ENCODE measurements around the gene CCNF.
A peak's percentile ranks its signal among the peaks of the same experiment; 100 is the strongest.
"Not testable (repeated sequence)": the region's sequence is repeated elsewhere in the genome, so short reads cannot be mapped to it uniquely, and the experiment has no call there.

Gene CCNF

GRCh38 chr16:2473446-2473926 lies 44.2 kb downstream of the CCNF start:
- DNase-seq: no peak

DNA sequence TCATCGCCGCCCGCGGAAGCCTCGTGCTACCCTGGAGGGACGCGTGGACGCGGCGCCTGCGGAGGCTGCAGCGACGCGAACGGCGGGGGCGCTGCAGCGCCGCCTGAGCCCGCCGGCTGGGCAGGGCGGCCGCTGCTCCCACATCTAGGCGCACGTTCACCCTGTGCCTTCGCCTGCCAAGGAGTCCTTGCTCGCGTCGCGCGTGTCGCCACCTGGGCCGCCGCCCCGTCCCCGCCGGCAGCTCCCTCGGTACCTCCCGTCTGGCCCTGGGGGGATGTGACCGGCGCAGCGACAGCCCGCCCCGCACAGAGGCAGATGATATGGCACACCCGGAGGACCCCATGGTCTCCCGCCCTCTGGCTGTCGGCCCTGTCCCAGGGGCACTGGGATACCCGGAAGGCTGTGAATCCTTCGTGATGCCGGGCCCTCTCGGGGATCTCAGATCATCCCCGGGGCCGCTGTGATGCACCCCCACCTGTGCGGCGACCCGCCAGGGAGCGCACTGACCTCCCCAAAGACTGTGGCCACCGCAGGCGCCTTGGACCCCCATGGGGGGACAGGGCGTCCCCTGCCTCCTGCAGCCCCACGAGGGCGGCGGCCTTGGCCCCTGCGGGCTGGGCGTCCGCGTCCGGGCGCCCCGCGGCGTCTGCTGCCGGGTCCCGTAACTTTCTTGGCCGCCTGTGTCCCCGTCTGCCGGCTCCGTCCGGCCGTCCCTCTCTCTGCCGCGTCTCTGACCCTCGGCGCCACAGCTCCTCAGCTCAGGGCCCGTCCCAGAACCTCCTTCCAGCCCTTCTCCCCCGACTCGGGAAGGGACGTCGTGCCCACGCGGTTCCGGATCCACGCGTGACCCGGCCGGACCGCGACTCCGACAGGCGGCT lies 45.0 kb downstream of the CCNF start:
- peak; percentile 65 for DNase-seq

- DNase-seq: peak; percentile 88
Measured at GRCh38 chr16:2474877-2475412, 45.7 kb downstream of the CCNF start, which contains the start of gene TBC1D24. TBC1D24 (plus strand) TSS chr16:2475127; CDS start chr16:2496149, 21,022 bp downstream.

- DNase-seq: no peak
Measured at GRCh38 chr16:2475413-2476344, 46.4 kb downstream of the CCNF start.

- DNase-seq: no peak
Measured at GRCh38 chr16:2476345-2476720, 47.1 kb downstream of the CCNF start.

DNA sequence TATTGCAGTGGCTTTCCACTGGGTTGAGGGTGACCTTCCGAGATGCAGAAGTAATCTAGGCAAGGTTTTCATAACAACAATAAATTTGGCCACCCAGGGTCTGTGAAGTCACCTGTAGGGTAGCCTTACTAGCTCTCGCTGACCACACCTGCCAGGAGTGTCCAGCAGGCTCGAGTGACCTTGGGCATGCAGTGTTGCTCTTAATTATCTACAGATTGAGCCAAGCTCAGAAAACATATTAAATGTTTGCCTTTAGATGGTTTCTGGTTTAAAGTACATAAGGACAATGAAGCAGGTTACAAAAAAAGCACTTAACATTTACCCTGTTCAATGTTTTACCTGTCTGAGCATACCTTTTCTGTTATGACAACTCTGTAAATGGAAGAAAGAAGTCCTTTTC lies 47.5 kb downstream of the CCNF start:
- no peak for DNase-seq

DNA sequence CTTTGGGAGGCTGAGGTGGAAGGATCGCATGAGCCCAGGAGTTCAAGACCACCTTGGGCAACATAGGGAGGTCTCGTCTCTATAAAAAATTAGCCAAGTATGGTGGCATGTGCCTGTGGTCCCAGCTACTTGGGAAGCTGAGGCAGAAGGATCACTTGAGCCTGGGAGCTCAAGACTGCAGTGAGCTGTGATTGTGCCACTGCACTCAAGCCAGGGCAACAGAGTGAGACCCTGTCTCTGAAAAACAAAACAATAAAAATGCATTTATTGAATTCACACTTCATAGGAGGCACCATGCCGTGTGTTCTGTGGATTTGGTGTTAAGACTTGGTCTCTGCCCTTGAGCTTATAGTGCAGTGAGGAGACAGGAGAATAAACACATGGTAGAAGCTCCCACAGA lies 48.1 kb downstream of the CCNF start:
- DNase-seq: no peak

GRCh38 chr16:2478279-2478678 lies 49.0 kb downstream of the CCNF start:
- no peak for DNase-seq

DNA sequence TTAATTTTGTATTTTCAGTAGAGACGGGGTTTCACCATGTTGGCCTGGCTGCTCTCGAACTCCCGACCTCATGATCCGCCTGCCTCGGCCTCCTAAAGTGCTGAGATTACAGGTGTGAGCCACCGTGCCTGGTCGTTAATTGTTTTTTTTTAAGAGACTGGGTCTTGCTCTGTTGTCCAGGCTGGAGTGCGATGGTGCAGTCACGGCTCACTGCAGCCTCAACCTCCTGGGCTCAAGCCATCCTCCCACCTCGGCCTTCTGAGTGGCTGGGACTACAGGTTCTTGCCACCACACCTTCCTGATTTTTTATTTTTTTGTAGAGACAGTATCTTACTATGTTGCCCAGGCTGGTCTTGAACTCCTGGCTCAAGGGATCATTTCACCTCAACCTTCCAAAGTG lies 50.7 kb downstream of the CCNF start:
- not testable (repeated sequence) for DNase-seq

GRCh38 chr16:2480948-2481347 lies 51.7 kb downstream of the CCNF start:
- DNase-seq: no peak

GRCh38 chr16:2481676-2482075 lies 52.4 kb downstream of the CCNF start:
- no peak for DNase-seq

DNA sequence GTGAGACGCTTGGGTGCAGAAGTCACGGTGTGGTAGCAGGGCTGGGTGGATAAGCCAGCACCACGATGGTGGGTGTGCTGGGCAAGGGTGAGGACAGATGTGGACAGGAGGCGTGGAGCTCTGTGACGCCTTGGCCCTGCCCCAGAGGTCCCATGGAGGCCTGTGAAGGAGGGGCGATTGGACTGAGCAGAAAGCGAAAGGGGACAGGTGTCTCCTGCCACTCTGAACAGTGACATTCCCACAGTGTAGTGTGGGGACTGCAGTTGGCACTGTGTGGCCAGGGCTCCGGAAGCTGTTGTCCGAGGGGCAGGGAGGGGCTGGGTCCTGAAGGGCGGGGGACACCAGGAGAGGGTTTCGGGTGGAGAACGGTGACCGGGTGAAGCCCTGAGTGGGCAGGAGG lies 53.0 kb downstream of the CCNF start:
- DNase-seq: no peak

DNA sequence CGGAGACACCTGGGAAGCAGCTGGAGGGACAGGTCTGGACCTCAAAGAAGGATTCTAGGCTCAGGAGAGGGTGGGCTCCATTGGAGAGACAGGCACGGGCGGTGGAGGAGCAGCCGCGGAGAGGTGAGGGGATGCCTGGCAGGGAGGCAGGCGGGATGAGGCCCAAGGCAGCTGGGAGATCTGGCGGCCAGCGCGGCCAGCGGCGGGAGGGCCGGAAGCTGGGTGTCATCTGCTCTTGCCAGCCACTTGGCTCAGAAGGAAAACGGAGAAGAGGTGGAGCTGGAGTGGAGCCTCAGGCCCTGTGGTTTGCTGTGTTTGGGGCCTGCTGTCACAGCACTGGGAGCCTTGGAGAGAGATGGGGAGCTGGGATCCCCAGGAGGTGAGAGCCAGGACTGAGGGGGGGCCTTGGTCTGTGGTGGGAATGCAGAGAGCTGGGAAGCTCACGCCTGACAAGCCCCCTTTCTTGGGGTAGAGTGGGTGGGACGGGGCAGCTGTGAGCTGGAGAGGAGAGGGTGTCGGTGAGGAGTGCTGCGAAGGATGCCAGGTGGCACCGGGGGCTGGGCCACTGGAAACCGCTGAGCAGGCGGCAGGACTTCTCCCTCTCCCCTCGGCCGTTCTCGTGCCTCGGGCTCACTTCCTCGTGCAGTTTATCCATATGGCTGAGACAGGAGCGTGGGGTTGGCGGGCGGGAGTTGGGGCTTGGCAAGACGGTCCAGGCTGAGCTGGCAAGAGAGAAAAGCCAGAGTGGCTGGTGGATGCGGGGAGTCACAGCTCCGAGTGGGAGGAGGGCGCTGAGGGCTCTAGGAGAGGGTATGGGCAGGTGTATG lies 53.7 kb downstream of the CCNF start:
- DNase-seq: no peak

- no peak for DNase-seq
Measured at GRCh38 chr16:2483939-2484897, 55.0 kb downstream of the CCNF start.

GRCh38 chr16:2484898-2485508 lies 55.8 kb downstream of the CCNF start:
- no peak for DNase-seq

DNA sequence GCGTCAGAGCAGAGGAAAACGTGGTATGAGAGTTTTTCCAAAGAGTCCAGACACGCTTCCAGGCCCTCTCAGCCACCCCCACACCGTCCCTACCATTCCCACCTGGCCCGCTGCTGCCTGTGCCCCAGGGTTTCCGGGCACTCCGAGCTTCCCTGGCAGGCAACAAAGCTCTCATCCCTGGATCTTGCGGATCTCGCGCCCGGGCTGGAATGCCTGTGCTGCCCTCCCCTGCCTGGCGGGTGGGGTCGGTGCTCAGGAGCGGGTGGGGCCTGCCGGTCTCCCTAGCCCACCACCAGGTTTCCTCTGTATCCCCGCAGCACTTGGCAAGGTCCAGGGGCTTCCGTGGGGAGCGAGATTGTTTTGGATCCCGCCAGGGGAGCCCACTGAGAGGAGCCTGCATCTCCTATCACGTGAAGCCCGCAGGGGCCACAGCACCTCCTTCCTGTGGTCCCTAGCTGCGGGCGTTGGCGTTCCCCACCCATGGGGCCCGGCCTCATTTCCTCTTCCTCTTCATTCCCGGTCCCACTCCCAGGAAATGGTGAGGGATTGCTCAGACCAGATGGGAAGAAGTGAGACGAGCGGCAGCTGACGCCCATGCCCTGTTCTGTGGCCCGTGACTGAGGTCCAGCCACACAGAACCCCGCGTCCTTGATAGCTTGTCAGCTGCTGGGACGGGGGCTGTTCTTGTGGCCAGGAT lies 56.7 kb downstream of the CCNF start:
- DNase-seq: no peak

- peak; percentile 90 for DNase-seq
Measured at GRCh38 chr16:2486645-2487516, 57.6 kb downstream of the CCNF start.

DNA sequence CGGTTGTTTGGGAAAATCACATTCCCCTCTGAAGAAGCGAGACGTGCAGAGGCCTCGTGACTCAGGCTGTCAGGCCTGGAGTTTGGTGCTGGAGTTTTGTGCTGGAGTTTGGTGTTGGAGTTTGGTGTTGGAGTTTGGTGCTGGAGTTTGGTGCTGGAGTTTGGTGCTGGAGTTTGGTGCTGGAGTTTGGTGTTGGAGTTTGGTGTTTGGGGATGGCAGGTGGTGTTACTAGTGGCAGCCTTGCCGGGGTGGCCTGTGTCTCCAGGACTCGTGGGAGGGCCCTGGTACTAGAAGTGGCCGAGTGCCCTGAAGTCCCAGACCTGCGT lies 58.2 kb downstream of the CCNF start:
- no peak for DNase-seq

DNA sequence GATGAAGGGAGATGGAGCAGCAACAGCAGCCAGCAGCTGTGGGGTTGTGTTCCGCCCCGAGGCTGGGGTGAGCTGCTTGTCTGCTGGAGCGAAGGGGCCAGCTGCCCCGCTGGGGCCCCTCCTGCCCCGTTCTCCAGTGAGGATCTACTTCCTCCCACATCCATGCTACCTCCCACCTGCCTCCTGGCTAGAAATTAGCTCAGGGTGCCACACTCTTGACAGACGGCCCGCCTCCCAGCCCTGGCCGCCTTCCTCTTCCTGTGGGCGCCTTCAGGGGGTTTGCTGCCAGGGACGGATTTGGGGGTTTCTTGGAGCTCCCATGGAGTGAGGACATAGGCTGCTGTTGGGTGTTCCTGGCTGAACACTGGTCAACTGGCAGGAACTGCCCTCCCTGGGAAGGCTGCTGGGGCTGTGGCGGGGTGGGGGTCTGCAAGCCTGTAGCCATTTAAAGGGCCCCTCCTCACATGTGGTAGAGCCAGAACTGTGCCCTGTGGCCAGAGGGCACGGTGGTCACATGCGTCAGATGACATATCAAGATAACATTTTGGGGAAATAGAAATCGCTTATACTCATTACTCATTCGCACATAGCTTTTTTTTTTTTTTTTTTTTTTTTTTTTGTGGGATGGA lies 58.8 kb downstream of the CCNF start:
- peak; percentile 30 for DNase-seq

Data from CD4-positive, alpha-beta T cell treated with Interleukin-15 for 1 hour (primary cell).